Osteocyte (in vitro differentiated cells): ENCODE results near the gene ATAD1. TPM values are rescaled to one million over a fixed set of nuclear protein-coding genes. Genes with fewer than 3 reads are reported as not detected.
A peak's percentile ranks its signal among the peaks of the same experiment; 100 is the strongest.

Experiments used
- DNase-seq: peaks from one replicate; pipeline ENCODE4 v3.0.0; 2021; ENCODE audit warnings: mixed read lengths; ENCODE audit not compliant: unreplicated experiment; ENCODE audit errors: extremely low spot score
- H3K27ac Mint-ChIP-seq: one replicate; pipeline ENCODE4 v1.8.0; 2021; ENCODE audit warnings: mild to moderate bottlenecking, mixed read lengths; ENCODE audit not compliant: unreplicated experiment
- H3K27me3 Mint-ChIP-seq: one replicate; pipeline ENCODE4 v1.8.0; 2021; ENCODE audit warnings: mixed read lengths; ENCODE audit not compliant: unreplicated experiment
- H3K36me3 Mint-ChIP-seq: one replicate; pipeline ENCODE4 v1.8.0; 2021; ENCODE audit warnings: mixed read lengths; ENCODE audit not compliant: unreplicated experiment
- H3K4me1 Mint-ChIP-seq: one replicate; pipeline ENCODE4 v1.8.0; 2021; ENCODE audit warnings: mixed read lengths; ENCODE audit not compliant: unreplicated experiment
- H3K4me3 Mint-ChIP-seq: one replicate; pipeline ENCODE4 v1.8.0; 2021; ENCODE audit warnings: mild to moderate bottlenecking, moderate library complexity, mixed read lengths; ENCODE audit not compliant: unreplicated experiment
- H3K9me3 Mint-ChIP-seq: one replicate; pipeline ENCODE4 v1.8.0; 2021; ENCODE audit warnings: mixed read lengths; ENCODE audit not compliant: unreplicated experiment
- CTCF ChIP-seq: fragments of 200-600 bp; sonication (generic); IDR thresholded peaks from 2 replicates; pipeline ENCODE4 v1.5.0; 2021; ENCODE audit warnings: antibody characterized with exemption, mild to moderate bottlenecking, moderate library complexity
- total RNA-seq: library from RNA; stranded (reverse); gene quantifications from 2 replicates; pipeline ENCODE4 v1.2.1, GENCODE V29; 2021

ATAD1 gene
- total RNA-seq, 1 donor from 2014 or later: 63.2 TPM

- no peak overlapping the region for H3K27ac Mint-ChIP-seq
- H3K9me3 Mint-ChIP-seq: no peaks in the 10 kb centered on the region
- H3K4me3 Mint-ChIP-seq: no peak overlapping the region
- H3K36me3 Mint-ChIP-seq: peaks cover 21% of the 10 kb centered on the region
- no peak for DNase-seq
- H3K27me3 Mint-ChIP-seq: no peaks in the 10 kb centered on the region
- H3K4me1 Mint-ChIP-seq: peaks cover 4% of the 10 kb centered on the region
- no peak for TF ChIP-seq CTCF
These were observed 63.8 kb downstream of the ATAD1 start for GRCh38 chr10:87753995-87754866.

GRCh38 chr10:87752566-87752965 lies 65.5 kb downstream of the ATAD1 start:
- no peak overlapping the region for H3K27ac Mint-ChIP-seq
- peaks cover 3% of the 10 kb centered on the region for H3K9me3 Mint-ChIP-seq
- no peaks in the 10 kb centered on the region for H3K27me3 Mint-ChIP-seq
- no peak for DNase-seq
- H3K36me3 Mint-ChIP-seq: peaks cover 20% of the 10 kb centered on the region
- no peak for TF ChIP-seq CTCF
- no peak overlapping the region for H3K4me3 Mint-ChIP-seq
- H3K4me1 Mint-ChIP-seq: peaks cover 4% of the 10 kb centered on the region

GRCh38 chr10:87751274-87751673 lies 66.8 kb downstream of the ATAD1 start:
- H3K27me3 Mint-ChIP-seq: no peaks in the 10 kb centered on the region
- H3K4me1 Mint-ChIP-seq: peaks cover 7% of the 10 kb centered on the region
- no peak overlapping the region for H3K4me3 Mint-ChIP-seq
- peaks cover 3% of the 10 kb centered on the region for H3K9me3 Mint-ChIP-seq
- TF ChIP-seq CTCF: no peak
- H3K27ac Mint-ChIP-seq: no peak overlapping the region
- H3K36me3 Mint-ChIP-seq: peaks cover 17% of the 10 kb centered on the region
- DNase-seq: no peak

GRCh38 chr10:87750817-87751216 lies 67.2 kb downstream of the ATAD1 start:
- peaks cover 7% of the 10 kb centered on the region for H3K4me1 Mint-ChIP-seq

More at GRCh38 chr10:87750817-87751216, 67.2 kb downstream of the ATAD1 start:
- no peak for TF ChIP-seq CTCF
- Mint-ChIP-seq H3K36me3 (peaks cover 14% of the 10 kb centered on the region), H3K27ac (peak overlapping the region; percentile 35), H3K9me3 (peaks cover 3% of the 10 kb centered on the region), H3K27me3 (no peaks in the 10 kb centered on the region), H3K4me3 (no peak overlapping the region)
- no peak for DNase-seq
